Activated CD8-positive, alpha-beta memory T cell treated with anti-CD3 and anti-CD28 coated beads, Interleukin-2, amount 50 U/mL, for 48 hours (primary cell): Measurements from ENCODE around the gene TP53TG3D.
"Not testable (repeated sequence)": the region's sequence is repeated elsewhere in the genome, so short reads cannot be mapped to it uniquely, and the experiment has no call there.

Experiments used
- DNase-seq: peaks from one replicate; pipeline ENCODE4 v3.0.0-alpha.2; 2020

TP53TG3D gene

DNA sequence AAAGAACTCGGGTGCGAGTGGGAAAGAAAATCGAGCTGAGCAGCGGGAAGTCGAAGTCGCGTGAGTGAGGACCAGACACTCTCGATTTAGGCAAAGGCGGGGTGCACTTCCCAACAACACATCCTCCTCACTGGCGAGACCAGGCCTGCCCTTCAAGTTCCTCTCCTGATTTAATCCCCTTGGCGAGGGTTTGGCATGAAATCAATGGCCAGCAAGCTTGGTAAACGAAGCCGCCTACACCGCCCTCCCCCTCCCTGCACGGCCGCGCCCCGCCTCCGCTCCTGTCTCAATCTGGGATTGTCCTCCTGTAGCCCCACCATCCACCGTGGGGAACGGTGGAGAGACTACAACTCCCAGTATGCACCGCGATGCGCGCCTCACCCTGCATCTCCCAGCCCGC, at the start of gene TP53TG3D:
Gene TP53TG3D, plus strand, starts transcription at position 301 of the 400 bp plus-strand sequence. Its CDS starts 68 bp downstream, at position 369.
- not testable (repeated sequence) for DNase-seq

GRCh38 chr16:32253507-32253906, 421 bp downstream of the TP53TG3D start:
- peak; percentile 55 for DNase-seq

DNA sequence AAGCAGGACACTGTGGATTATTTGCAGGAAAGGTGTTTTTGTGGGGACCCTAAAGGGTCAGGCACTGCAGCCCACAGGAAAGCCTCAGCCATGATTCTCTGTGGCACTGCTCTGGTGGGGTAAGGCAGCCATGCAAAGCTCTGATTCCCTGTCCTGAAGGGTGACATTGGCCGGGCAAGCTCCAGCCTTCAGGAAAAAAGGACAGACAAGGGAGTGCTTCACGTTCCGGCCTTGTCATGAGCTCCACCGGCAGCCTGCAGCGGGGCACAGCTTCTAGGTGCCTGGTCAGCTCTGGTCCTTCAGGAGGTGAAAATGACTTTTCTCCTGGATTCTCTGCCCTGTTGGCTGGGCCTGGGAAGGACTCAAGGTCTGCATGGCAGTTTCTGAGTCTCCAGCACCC, 8.4 kb downstream of the TP53TG3D start:
- DNase-seq: not testable (repeated sequence)

DNA sequence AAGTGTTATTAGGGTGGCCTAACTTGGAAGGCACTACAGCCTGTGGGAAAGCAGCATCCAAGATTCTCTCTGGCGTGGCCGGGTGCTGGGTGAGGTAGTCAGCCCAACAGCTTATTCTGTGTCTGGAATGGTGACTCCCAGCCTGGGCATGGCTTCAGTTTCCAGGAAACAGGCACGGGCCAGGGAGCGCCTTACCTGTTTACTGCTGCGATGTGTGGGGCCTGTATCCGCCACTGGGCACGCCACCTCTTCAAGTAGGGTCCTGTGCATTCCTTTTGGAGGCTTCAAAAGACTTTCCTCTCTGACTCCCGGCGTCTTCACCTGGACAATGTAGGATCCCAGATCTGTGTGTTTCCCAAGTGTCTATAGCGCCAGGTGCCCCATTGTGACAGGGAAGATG, 10.5 kb downstream of the TP53TG3D start:
- DNase-seq: not testable (repeated sequence)

GRCh38 chr16:32281910-32282309, 28.8 kb downstream of the TP53TG3D start:
- not testable (repeated sequence) for DNase-seq

GRCh38 chr16:32283024-32283423, 29.9 kb downstream of the TP53TG3D start:
- not testable (repeated sequence) for DNase-seq

- DNase-seq: not testable (repeated sequence)
Observed at GRCh38 chr16:32283917-32284495, 30.9 kb downstream of the TP53TG3D start.

- not testable (repeated sequence) for DNase-seq
Observed at GRCh38 chr16:32284800-32285796, 32.0 kb downstream of the TP53TG3D start.

GRCh38 chr16:32286193-32286592, 33.1 kb downstream of the TP53TG3D start:
- DNase-seq: not testable (repeated sequence)

GRCh38 chr16:32287743-32288142, 34.7 kb downstream of the TP53TG3D start:
- not testable (repeated sequence) for DNase-seq

DNA sequence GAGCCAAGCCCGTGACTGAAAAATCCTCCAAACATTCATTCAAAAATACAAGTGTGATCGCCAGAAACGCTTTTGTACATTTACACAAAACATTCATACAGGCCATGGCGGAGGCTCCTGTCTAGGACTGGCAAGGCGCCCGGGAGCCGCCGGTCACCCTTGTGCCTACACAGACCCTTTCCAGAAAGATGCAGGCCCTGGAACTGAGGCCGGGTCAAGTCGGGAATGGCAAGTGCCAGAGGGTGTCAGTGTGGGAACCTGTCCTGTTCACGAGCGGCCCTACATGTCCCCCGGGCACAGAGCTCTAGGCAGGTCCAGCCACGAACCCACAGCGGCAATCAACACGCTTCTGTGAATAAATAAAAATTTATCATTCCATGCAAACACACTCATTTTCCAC, 36.1 kb downstream of the TP53TG3D start:
- not testable (repeated sequence) for DNase-seq

GRCh38 chr16:32302776-32303175, 49.7 kb downstream of the TP53TG3D start:
- DNase-seq: not testable (repeated sequence)
